ENCODE measurements around the gene ALKBH4. TPM values are rescaled to one million over a fixed set of nuclear protein-coding genes. Genes with fewer than 3 reads are reported as not detected.

ALKBH4 gene
- total RNA-seq, 1 experiment from 2014 or later, result 13.8 TPM

DNA sequence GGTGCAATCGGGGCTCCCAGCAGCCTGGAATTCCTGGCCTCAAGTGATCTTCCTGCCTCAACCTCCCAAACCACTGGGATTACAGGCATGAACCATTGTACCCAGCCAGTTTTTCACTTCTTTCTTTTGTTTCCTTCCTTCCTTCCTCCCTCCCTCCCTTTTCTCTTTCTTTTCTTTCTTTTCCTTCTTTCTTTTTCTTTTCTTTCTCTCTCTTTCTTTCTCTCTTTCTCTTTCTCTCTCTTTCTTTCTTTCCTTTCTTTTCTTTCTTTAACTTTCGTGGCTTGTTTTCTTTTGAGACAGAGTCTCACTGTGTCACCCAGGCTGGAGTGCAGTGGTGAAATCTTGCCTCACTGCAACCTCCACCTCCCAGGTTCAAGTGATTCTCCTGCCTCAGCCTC is 19.0 kb downstream of the ALKBH4 start:
- H3K27me3 ChIP-seq (replicated peaks; ENCODE audit: control insufficient read depth, insufficient read depth, low read length), result no peaks in the 10 kb centered on the region
- no TSS peak for BruUV-seq (replicated peaks)
- DNase-seq, result no peak
- intact Hi-C loops (cut with micrococcal nuclease; ENCODE audit: unreplicated experiment), result no loop called here
- Mint-ChIP-seq H3K4me1 (ENCODE audit: low read depth, unreplicated experiment) (no peaks in the 10 kb centered on the region), H3K36me3 (ENCODE audit: insufficient read depth, unreplicated experiment) (peaks cover 6% of the 10 kb centered on the region), H3K27ac (ENCODE audit: unreplicated experiment) (no peak overlapping the region), H3K27me3 (ENCODE audit: insufficient read depth, unreplicated experiment) (no peaks in the 10 kb centered on the region), H3K9me3 (ENCODE audit: unreplicated experiment) (no peaks in the 10 kb centered on the region), H3K4me3 (ENCODE audit: unreplicated experiment) (no peak overlapping the region)
- no peaks in the 10 kb centered on the region for H3K9me3 ChIP-seq
- CTCF ChIA-PET, result no interaction called here
- H3K36me3 ChIP-seq (ENCODE audit: control insufficient read depth, insufficient read depth, low read length), result no peaks in the 10 kb centered on the region
- TF ChIP-seq, protein P1, sequence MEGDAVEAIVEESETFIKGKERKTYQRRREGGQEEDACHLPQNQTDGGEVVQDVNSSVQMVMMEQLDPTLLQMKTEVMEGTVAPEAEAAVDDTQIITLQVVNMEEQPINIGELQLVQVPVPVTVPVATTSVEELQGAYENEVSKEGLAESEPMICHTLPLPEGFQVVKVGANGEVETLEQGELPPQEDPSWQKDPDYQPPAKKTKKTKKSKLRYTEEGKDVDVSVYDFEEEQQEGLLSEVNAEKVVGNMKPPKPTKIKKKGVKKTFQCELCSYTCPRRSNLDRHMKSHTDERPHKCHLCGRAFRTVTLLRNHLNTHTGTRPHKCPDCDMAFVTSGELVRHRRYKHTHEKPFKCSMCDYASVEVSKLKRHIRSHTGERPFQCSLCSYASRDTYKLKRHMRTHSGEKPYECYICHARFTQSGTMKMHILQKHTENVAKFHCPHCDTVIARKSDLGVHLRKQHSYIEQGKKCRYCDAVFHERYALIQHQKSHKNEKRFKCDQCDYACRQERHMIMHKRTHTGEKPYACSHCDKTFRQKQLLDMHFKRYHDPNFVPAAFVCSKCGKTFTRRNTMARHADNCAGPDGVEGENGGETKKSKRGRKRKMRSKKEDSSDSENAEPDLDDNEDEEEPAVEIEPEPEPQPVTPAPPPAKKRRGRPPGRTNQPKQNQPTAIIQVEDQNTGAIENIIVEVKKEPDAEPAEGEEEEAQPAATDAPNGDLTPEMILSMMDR (IDR thresholded peaks at IDR 0.05; ENCODE audit: insufficient read depth in 1 of 2, low read depth in 1 of 2, low read length in 1 of 2, severe bottlenecking in 1 of 2, unreplicated experiment in 1 of 2), result no peak
- H3K4me1 ChIP-seq, result no peaks in the 10 kb centered on the region
- no peak overlapping the region for H3K4me3 ChIP-seq (ENCODE audit: low read depth, low read length)
- POLR2A ChIA-PET, result no interaction called here

DNA sequence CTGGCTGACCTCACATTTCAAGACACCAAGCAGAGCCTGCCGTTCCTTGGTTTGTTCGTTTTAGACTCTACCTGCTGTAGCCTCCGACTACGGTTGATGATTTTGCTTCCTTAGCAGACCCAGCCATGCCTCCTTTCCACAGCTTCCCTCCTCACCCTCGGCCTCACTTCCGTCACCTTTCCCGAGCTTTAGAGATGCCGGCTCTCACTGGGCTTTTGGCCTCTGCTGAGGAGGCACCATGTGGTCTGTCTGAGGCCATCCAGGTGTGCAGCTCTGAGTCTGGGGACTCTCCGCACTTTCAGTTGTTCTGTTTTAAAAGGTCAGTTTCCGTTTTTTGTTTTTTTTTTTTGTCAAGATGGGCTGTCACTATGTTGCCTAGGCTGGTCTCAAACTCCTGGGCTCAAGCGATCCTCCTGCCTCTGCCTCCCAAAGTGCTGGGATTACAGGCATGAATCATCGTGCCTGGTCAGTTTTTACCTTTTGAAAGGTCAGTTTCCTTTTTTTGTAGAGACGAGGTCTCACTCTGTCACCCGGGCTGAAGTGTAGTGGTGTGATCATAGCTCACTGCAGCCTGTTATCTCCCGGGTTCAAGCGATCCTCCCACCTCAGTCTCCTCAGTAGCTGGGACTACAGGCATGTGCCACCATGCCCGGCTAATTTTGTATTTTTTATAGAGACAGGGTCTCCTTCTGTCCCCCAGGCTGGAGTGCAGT is 19.5 kb downstream of the ALKBH4 start:
- ChIA-PET CTCF (no interaction called here), POLR2A (no interaction called here)
- BruUV-seq (replicated peaks), result no TSS peak
- H3K36me3 Mint-ChIP-seq (ENCODE audit: insufficient read depth, unreplicated experiment), result peaks cover 10% of the 10 kb centered on the region
- Histone ChIP-seq H3K4me3 (ENCODE audit: low read depth, low read length) (no peak overlapping the region), H3K27me3 (replicated peaks; ENCODE audit: control insufficient read depth, insufficient read depth, low read length) (no peaks in the 10 kb centered on the region), H3K4me1 (peaks cover 4% of the 10 kb centered on the region; the same call in 1 of the 2 replicates), H3K9me3 (no peaks in the 10 kb centered on the region), H3K36me3 (ENCODE audit: control insufficient read depth, insufficient read depth, low read length) (no peaks in the 10 kb centered on the region)
- H3K4me3 Mint-ChIP-seq (ENCODE audit: unreplicated experiment), result no peak overlapping the region
- no peaks in the 10 kb centered on the region for H3K27me3 Mint-ChIP-seq (ENCODE audit: insufficient read depth, unreplicated experiment)
- no peaks in the 10 kb centered on the region for H3K4me1 Mint-ChIP-seq (ENCODE audit: low read depth, unreplicated experiment)
- TF ChIP-seq, protein P1 (IDR thresholded peaks at IDR 0.05; ENCODE audit: insufficient read depth in 1 of 2, low read depth in 1 of 2, low read length in 1 of 2, severe bottlenecking in 1 of 2, unreplicated experiment in 1 of 2), result no peak
- intact Hi-C loops (cut with micrococcal nuclease; ENCODE audit: unreplicated experiment), result no loop called here
- no peaks in the 10 kb centered on the region for H3K9me3 Mint-ChIP-seq (ENCODE audit: unreplicated experiment)
- no peak overlapping the region for H3K27ac Mint-ChIP-seq (ENCODE audit: unreplicated experiment)
- DNase-seq, result no peak

DNA sequence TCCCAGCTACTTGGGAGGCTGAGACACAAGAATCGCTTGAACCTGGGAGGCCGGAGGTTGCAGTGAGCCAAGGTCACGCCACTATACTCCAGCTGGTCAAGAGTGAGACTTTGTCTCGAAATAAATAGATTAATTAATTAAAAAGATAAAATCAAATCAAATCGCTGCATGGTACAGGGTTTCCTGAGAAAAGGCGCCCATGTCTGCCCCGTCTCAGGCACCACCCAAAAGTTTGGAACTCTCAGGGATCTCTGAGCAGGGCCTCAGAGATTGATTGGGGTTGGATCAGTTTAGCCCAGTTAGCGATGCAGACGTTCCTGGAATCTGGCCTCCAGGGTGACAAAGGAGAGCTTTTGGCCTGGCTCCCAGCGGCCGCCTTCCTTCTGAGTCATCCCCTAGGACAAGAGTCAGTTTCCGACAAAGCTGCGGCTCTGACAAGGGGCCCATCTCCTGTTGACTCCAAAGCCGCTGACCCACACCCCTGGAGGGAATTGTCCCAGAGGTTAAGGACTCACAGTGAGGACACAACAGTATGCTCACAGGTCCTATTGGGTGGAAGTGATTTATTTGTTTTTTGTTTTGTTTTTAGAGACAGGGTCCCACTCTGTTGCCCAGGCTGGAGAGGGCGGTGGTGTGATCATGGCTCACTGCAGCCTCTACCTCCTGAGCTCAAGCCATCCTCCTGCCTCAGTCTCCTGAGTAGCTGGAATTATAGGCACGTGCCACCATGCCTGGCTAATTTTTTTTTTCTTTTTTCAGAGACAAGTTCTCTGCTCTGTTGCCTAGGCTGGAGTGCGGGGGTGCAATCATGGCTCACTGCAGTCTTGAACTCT is 24.5 kb downstream of the ALKBH4 start:
- no peak overlapping the region for H3K4me3 ChIP-seq (ENCODE audit: low read depth, low read length)
- Mint-ChIP-seq H3K9me3 (ENCODE audit: unreplicated experiment) (no peaks in the 10 kb centered on the region), H3K27me3 (ENCODE audit: insufficient read depth, unreplicated experiment) (no peaks in the 10 kb centered on the region), H3K4me1 (ENCODE audit: low read depth, unreplicated experiment) (no peaks in the 10 kb centered on the region), H3K36me3 (ENCODE audit: insufficient read depth, unreplicated experiment) (peaks cover 10% of the 10 kb centered on the region), H3K27ac (ENCODE audit: unreplicated experiment) (no peak overlapping the region), H3K4me3 (ENCODE audit: unreplicated experiment) (no peak overlapping the region)
- peaks cover 7% of the 10 kb centered on the region; the same call in 1 of the 2 replicates for H3K4me1 ChIP-seq
- POLR2A ChIA-PET, result no interaction called here
- no TSS peak for BruUV-seq (replicated peaks)
- intact Hi-C loops (cut with micrococcal nuclease; ENCODE audit: unreplicated experiment), result no loop called here
- no peaks in the 10 kb centered on the region for H3K27me3 ChIP-seq (replicated peaks; ENCODE audit: control insufficient read depth, insufficient read depth, low read length)
- DNase-seq, result peak; percentile 48 to 68
- H3K36me3 ChIP-seq (ENCODE audit: control insufficient read depth, insufficient read depth, low read length), result no peaks in the 10 kb centered on the region
- H3K9me3 ChIP-seq, result no peaks in the 10 kb centered on the region
- CTCF ChIA-PET, result no interaction called here
- TF ChIP-seq, protein P1 (IDR thresholded peaks at IDR 0.05; ENCODE audit: insufficient read depth in 1 of 2, low read depth in 1 of 2, low read length in 1 of 2, severe bottlenecking in 1 of 2, unreplicated experiment in 1 of 2), result no peak

Measured in Caco-2 (cell line).